Inferior parietal cortex (tissue), 1 donor: ENCODE data around the gene PARD6G.

Source experiments
- DNase-seq: peaks from one replicate; pipeline ENCODE4 v3.0.0-alpha.2; 2016; ENCODE audit errors: extremely low spot score

Gene PARD6G

DNA sequence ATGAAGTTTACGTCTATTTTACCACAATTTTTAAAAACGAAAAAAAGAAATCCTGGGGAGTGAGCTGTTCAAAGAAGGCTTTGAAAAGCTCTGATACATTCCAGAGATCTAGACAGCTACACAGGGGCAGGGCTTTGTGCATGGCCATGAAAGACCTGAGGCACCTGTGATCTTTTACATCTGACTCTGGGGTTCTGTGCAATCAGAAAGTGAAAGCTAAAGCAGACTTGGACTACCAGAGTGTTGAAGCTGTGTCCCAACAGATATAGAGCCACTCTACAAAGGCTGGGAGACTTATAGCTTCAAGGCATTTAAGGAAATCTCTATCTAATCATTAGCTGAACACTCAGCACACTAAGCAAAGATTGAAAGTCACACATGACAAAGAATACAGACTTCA, 34.1 kb downstream of the PARD6G start:
- no peak for DNase-seq

DNA sequence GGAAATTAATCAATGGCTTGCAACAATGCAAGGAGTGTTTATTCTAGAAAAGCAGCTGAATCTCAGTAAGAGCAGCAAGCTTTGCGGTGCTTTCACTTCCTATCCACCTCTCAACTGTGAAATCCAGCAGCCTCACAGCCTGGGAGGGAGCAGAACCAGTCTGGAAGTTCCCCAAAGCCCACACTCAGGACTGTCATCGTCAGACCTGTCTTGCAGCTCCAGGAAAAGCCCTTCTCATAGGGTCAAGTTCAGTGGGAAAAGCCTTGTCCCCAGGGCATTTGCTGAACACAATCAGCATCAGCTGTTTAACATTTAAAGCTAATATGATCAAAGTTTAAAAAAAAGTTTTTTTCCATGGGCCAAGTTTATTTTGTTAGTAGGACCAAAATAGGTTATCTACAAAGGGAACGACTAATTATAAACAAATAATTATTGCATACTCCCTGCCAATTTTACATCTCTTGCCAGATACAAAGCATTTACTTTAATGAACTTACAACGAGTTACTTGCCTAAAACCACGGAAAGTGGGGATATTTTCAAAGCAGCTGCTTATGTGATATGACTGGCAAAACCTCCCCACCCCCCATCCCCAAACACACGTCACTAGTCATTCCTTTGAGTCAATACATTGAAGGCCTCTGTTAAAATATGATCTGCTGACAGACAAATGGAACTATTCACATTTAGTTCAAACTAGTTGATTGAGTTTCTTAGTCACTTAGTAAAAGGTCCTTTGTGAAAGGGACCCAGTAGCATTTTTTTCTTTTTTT, 36.8 kb downstream of the PARD6G start:
- no peak for DNase-seq

DNA sequence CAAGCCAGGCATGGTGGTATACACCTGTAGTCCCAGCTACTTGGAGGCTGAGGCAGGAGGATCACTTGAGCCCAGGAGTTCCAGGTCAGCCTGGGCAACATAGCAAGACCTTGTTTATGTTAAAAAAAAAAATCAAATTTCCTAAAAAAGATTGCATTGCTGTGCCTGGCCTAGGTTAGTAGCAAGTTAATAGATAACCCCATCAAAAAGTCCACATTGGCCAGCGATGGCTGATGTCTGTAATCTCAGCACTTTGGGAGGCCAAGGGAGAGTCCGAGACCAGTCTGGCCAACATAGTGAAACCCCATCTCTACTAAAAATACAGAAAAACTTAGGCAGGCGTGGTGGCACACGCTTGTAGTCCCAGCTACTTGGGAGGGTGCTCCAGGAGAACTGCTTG, 38.7 kb downstream of the PARD6G start:
- DNase-seq = no peak

DNA sequence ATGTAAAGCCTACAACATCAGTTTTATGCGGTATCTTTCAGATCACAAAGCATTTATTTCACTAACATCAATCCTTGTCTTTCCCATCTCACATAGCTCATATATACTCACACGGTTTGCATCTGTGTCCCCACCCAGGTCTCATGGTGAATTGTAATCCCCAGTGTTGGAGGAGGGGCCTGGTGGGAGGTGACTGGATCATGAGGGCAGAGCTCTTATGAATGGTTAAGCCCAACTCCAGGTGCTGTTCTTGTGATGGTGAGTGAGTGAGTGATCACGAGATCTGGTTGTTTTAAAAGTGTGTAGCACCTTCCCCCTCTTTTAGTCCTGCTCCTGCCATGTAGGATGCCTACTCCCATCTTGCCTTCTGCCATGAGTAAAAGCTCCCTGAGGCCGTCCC, 42.0 kb downstream of the PARD6G start:
- DNase-seq = no peak

DNA sequence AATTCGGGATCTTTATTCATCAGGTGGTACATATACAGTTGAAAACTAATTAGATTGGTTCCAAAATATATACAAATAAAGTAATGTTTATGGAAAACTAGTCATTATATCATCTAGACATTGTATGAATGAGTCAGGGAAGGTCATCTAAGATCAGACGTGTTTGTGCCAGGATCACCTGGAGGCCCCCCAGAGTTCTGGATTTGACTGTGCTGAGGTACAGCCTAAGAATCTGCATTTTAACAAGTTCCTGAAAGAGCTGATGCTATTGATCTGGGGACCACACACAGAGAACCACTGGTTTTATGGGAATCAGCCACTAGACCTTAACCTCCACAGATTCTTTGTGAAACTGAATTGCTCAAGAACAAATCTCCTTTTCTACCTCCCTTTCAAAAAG, 43.2 kb downstream of the PARD6G start:
- DNase-seq = no peak

DNA sequence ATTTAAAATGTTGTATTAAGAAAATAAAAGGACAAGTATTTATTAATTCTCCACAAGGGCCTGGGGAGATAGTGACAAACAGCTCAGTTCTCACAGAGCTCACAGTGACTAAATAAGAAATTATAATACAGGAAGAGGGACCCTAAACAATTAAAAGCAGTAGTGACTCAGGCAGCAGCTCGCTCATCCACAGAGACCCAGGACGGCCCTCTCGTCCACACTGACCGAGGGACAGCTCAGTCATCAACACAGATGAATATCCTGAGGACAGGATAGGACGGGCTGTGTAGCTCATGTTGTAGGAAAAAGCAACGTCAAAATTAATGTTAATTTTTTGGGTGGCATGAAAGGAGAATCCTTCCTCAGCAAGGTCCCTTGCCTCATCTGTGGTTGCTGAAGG, 44.1 kb downstream of the PARD6G start:
- DNase-seq = no peak

DNA sequence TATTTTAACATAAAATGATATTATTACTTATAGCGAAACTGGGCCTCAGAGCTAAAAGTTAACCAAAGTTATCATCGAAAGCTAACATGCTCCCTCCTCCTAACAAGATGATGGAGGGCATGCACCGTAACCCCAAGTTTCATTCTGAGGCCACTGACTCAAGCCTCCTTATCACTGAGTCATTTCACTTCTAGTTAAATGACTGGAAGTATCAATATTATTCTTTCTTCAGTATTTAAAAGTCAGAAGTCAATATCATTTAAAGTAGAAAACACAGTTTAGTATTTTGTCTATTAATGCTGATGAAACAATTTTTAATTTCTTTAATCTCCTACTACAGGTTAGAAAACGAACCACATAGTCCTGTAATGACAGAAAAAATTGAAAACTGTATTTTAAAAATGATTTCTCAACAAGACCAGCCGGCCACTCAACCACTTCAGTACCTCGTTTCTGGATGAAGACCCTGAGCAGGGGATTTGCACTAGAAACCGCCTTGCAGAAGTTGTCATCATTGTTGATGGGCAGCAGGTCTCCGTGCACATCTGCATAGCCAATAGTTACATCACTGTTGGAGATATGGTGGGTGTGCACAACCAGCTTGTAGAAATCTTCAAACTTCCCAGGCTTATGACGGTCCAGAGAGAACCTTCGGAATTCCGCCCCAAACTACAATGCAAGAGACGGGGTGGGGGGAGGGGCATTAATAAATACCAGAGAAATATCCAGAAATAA, 44.9 kb downstream of the PARD6G start:
- no peak for DNase-seq

DNA sequence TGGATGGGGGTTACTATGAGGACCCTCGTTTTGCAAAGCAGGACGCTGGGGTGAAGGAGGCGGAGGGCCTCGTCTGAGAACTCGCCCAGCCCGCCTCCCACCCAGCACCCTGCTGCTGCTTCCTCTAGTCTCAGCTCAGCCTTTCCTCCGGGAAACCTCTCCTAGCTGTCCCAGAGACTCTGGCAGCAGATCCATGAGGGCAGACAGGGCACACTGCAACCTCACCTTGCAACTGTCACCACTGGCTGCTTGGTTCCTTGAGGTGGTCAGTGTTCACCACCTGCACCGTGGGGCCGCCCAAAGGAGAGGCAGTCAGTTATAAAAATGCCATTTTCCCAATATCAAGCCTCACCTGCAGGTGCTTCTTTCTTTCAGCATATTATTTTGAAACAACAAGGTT, 45.6 kb downstream of the PARD6G start:
- DNase-seq = no peak

DNA sequence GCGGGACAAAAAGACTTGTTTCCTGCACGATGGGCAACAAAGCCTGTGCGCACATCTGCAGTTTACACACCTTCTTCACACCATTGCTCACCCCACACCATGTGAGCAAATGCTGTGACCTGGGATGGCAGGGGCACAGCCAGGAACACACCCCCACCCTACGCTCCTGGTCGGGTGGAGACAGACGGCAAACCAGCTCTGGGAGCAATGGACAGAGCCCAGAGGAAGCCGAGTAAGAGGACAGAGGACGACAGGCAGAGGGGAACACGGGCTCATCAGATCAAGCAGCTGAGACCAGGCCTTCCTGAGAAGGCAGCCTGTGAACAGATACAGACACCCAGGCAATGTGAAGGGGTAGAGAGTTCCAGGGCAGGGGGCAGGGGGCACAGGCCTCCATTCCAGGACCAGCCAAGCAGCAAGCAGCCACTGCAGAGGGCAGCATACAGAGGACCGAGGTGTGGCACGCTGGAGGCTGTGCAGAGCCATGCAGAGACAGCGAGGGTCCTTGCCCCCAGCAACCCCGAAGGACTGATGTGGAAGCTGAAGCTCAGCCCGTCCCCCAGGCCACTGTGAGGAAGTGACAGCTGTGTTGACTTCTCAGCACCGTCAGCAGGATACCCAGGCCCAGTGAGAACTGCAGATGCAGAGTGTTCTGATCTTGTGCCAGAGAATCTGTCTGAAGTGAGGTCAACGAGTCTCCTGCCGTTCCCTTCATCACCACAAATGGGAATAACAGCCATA, 46.2 kb downstream of the PARD6G start:
- DNase-seq = no peak

DNA sequence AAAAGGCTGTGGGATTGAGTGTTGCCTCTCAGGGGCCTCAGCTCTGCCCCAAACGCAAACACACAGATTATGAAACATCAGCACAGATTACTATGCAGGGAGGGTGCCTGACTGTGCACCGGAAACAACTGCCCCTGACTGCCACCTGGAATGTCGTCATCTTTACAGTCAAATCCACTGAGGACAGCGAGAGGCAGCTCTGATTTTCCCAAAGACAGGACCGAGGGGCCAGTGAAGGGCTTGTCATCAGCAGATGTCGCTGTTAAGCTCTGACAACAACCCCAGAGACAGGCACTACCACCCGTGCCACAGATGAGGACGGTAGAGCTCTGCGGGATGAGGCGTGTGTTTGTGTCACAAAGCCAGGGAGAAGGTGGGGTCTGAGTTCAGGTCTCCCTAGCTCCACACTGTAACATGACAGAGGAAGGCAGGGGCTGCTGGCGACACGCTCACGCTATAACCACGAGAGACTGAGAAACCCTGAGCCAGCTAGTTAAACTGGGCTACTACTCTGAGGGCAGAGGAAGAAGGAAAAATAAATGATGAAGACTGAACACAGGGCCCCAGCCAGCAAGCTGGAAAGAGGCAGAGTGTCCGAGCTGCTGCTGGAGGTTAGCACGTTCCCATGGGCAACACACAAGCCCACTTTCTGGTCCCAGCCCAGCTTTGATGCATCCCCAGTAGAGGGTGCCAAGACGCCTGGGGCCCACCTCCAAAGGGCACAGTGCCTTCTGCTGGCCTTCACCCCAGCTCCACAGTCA, 47.0 kb downstream of the PARD6G start:
- DNase-seq = peak; percentile 60

DNA sequence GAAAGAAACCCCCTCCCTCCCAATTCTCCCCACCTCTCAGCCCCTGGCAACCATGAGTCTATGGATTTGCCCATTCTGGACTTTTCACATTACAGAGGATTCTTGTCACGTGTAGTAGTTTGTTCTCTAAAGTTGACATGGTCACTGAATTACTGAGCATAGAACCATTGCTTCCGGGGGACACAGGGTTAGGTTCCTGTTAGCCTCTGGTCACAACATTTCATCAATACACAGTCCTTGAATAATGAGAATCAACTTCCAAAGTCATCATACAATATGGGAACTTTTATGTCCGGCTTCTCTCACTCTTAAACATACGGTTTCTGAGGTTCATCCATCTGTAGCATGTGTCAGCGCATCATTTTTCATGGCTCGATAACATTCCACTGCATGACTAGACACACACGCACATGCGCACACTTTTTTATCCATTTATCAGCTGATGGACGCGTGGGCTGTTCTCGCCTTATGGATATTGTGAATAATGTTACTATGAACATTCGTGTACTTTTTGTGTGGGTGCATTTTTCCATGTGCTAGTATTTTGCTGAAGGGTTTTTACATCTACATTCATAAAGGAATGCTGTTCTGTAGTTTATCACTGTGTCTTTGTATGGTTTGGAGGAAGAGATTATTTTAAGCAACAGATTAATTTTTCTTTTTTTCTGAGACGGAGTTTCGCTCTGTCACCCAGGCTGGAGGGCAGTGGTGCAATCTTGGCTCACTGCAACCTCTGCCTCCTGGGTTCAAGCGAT, 48.1 kb downstream of the PARD6G start:
- DNase-seq = no peak

DNA sequence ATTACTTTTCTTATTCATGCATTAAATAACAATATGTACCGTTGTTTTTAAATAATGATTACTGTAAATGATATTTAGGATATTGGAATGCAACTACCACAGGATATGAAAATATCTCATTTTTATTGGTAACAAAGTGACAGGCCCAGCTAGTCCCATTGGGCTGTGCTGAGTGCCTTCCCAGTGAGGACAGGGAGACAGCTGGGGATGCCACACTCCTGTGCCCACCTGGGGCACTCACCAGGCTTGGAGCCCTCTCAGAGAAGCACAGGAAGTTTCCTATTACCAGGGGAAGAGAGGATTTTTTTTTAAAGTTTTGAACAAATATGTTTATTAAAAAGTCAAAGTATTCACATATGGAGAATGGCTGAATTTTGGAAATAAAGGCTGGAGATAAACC, 48.9 kb downstream of the PARD6G start:
- no peak for DNase-seq

DNA sequence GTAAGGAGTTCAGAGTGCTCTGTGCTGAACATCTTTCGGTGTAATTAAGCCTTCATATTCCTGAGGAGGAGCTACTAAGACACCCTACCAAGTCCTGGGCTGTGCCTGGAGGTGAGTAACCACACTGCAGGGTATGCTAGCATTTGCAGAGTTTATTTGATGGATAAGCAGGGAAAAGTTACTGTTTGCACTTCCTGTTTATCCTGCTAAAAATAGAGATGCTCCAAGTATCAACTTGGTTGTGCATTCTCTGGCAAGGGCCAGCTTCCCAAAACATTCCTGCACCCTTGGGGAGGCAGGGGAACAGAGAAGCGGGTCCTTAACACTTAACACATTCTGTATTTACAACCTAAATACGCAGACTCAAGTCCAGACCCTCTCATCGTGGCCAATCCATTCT, 49.8 kb downstream of the PARD6G start:
- no peak for DNase-seq

DNA sequence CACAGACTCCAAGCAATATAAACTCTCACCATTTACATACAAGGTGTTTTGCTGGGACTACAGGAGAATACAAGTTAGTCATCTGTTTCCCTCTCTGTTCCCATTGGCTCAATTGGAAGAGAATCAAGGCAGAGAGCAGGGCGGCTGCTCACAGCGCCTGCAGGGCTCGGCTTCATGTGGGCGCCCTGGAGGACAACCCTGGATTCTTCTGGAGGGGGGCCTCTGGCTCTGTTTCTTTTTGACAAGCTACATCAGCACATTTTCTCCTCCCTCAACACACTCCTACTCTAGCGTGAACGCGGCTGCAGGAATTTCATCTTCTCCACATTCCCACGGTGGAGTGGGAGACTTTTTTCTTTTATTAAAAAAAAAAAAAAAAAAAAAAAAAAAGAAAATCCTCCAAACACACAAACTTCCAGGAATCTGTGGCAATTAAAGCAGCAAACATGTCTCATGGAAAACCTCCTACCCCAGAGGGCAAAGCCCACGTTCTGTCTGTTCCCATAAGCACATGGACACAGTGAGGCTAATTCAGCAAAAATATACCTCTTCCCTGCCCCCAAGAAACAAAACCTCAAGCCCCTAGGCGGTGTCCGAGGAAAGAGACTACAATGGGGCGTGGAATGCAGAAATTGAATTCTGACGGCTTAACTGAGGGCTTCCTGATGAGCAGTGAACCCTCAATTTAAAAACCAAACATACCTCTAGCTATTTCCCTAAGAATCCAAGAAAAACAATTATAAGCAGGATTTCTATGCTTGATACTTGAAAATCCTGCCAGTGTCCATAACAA, 50.6 kb downstream of the PARD6G start:
- no peak for DNase-seq

DNA sequence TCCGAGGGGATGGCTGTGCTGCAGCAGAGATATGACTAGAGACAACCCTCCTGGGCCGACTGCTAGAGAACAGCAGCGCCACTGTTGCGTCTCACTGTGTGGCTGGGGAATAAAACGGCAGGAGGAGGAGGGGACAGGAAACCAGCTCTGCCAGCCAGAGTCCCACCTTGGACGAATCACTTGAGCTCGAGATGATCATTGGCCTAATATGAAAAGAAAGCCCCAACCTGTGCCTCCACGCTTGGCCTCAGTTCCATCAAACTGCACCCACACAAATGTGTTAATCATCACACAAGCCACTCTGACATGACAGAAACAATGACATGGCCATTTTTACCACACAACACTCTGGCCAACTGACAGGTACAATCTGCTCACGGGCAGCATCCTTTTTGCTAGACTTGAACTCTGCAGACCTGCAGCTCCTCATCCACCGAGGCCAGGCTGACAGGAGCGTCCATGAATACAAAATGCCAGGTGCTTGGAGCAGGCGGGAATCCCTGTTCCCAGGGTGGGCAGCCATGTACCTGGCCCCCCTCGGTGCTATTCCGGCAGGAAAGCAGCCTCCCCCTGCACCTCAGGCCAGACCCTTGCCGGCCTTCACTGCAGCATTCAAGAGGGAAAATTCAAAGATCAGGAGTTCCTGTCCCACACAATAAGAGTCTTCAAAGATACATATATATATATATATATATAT, 52.3 kb downstream of the PARD6G start:
- DNase-seq = no peak

DNA sequence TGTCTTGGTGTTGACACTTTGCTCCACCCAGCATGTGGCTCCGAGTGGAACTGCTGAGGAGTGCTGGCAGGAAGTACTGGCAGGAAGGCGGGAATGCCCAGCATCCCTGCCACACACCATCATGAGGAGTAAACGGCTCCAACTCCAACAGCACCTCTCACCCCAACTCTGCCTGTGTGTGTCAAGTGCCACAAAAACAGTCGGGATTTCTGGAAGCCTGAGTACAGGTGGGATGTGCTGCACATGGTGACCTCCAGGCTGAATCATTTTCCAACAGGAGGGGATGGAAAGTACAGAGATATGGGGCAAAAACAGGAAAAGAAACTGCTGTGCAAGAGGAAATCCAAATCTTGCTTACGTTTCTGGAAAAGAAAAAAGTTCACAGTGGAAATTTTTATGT, 53.6 kb downstream of the PARD6G start:
- DNase-seq = no peak

DNA sequence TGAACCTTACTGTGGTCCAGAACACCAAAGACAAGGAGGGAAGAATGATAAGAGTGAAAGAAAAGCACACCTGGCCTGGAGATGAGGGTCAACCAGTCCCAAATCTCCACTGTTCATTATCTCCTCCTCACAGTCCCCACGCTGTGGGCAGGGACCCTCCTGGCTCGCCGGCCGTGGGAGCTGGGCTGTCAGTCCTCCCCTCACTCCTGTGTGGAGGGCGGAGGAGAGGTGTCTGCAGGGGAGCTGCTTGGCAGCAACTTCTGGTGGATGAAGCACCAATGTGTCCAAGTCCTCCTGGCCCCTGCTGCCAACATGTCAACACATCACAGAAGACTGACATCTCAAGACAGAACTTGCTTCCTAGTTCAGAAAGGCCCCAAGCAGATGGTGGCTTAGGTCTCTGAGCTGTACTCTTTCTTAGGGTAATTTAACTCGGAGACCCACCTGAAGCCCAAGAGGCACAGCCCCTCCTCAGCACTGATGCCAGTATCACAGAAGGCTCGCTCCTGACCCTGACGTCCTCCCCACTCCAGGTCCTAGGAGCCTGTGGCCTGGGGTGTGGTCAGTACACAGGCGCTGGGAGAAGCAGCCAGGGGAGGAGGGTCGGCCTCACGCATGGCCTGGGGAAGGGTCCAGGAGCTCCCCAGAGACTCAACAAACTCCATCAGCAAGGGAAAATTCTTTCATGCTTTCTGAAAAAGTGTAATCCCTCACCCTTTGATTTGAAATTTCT, 54.5 kb downstream of the PARD6G start:
- no peak for DNase-seq

DNA sequence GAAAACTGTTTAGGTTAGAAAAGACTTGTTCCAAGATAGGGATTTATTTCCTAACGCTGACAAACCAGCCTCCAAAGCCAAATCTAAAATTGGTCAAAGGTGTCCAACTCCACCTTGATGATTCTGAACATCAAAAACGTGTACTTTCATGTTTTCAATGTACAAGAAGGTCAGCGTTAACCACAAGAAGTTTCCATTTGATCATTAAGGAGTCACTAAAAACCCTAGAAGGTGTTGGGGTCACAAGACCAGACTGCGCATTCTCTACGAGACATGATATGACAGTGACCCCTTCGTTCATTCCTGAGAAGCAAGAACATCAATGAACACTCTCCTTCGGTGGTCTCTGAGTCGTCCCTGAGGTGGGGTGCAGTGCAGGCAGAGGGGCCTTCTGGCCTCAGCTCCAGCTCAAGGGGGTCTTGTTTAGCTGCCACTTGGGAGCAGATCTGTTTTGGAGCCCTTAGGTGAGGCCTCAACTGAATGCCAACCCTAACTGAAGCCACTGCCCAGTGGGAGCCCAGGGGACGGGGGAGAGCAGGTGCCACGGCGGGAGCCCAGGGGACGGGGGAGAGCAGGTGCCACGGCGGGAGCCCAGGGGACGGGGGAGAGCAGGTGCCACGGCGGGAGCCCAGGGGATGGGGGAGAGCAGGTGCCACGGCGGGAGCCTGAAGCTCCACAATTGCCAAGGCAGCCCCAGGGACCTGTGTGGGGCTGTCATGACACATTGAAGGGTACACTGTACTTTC, 55.2 kb downstream of the PARD6G start:
- DNase-seq = no peak
